Measurements from ENCODE around the gene ITGAE.

DNA sequence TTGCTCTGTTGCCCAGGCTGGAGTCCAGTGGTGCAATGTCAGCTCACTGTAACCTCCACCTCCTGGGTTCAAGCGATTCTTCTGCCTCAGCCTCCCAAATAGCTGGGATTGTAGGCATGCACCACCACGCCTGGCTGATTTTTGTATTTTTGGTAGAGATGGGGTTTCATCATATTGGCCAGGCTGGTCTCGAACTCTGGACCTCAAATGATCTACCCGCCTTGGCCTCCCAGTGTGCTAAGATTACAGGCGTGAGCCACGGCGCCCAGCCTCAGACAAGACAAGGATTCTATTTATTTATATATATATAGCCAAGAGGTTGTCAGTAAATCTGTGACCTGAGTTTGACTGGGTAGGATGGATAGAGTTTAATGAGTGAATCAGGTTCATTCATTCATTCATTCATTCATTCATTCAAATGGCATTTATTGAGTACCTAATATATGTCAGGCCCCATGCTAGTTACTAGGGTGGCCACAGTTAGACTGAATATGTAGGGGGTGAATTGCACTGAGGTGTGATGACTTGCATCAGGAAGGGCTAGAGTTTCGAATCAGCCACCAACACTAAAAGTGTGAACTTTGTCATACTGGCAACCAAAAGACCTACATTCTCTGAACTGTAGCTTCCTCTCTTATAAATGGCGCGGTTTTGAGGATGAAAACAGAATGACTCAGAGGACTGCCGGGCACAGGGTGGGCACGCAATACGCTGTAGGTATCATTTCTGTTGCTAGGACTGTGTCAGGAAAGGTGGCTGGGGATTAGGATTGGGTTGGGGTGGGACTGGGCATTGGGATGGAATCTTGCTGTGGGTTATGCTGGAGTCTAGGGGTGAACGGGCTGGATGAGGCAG, 37.8 kb downstream of the ITGAE start:
- TF ChIP-seq EP300 (IDR thresholded peaks at IDR 0.05) (no peak), RFX5 (IDR thresholded peaks at IDR 0.05) (no peak), RAD21 (conservative IDR thresholded peaks at IDR 0.05 in 1 of 2, IDR thresholded peaks at IDR 0.05 in 1 of 2) (no peak), POLR2AphosphoS2 (conservative IDR thresholded peaks at IDR 0.05; ENCODE audit: low read length) (no peak), CHD2 (IDR thresholded peaks at IDR 0.05; ENCODE audit: low read length, partially characterized antibody) (no peak), ZSCAN20 (CRISPR knock-in tag; IDR thresholded peaks at IDR 0.05) (no peak), CBX2 (IDR thresholded peaks at IDR 0.05; ENCODE audit: borderline replicate concordance, low read depth) (no peak), NFE2L2 (conservative IDR thresholded peaks at IDR 0.05; ENCODE audit: low read length) (no peak), SMC3 (IDR thresholded peaks at IDR 0.05) (no peak), RNF2 (IDR thresholded peaks at IDR 0.05; ENCODE audit: borderline replicate concordance, low read depth) (no peak), MYC (IDR thresholded peaks at IDR 0.05; ENCODE audit: borderline replicate concordance, low read length) (no peak)
- TF ChIP-seq, protein P1, sequence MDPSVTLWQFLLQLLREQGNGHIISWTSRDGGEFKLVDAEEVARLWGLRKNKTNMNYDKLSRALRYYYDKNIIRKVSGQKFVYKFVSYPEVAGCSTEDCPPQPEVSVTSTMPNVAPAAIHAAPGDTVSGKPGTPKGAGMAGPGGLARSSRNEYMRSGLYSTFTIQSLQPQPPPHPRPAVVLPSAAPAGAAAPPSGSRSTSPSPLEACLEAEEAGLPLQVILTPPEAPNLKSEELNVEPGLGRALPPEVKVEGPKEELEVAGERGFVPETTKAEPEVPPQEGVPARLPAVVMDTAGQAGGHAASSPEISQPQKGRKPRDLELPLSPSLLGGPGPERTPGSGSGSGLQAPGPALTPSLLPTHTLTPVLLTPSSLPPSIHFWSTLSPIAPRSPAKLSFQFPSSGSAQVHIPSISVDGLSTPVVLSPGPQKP (IDR thresholded peaks at IDR 0.05; ENCODE audit: low read depth, low read length): no peak
- TF ChIP-seq, protein P2, sequence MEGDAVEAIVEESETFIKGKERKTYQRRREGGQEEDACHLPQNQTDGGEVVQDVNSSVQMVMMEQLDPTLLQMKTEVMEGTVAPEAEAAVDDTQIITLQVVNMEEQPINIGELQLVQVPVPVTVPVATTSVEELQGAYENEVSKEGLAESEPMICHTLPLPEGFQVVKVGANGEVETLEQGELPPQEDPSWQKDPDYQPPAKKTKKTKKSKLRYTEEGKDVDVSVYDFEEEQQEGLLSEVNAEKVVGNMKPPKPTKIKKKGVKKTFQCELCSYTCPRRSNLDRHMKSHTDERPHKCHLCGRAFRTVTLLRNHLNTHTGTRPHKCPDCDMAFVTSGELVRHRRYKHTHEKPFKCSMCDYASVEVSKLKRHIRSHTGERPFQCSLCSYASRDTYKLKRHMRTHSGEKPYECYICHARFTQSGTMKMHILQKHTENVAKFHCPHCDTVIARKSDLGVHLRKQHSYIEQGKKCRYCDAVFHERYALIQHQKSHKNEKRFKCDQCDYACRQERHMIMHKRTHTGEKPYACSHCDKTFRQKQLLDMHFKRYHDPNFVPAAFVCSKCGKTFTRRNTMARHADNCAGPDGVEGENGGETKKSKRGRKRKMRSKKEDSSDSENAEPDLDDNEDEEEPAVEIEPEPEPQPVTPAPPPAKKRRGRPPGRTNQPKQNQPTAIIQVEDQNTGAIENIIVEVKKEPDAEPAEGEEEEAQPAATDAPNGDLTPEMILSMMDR (IDR thresholded peaks at IDR 0.05): no peak

Data from A549 (cell line).